GM13976 (cell line): ENCODE measurements around the gene NNT.
A peak's percentile ranks its signal among the peaks of the same experiment; 100 is the strongest.
"Not testable (repeated sequence)": the region's sequence is repeated elsewhere in the genome, so short reads cannot be mapped to it uniquely, and the experiment has no call there.

Experiments used
- DNase-seq: peaks from one replicate; pipeline ENCODE4 v3.0.0; 2012; ENCODE audit warnings: low spot score
- in situ Hi-C: fragments of 300-500 bp; cut with MboI; formaldehyde crosslinking; loops from one replicate; pipeline ENCODE4 v1.12.0; 2022; ENCODE audit warnings: low sequenced_read_pairs, mixed read lengths, inconsistent platforms; ENCODE audit not compliant: unreplicated experiment
- TF ChIP-seq, protein P1 (sequence below): IDR thresholded peaks from 2 replicates; pipeline ENCODE4 v1.5.1; 2012; ENCODE audit warnings: borderline replicate concordance, mild to moderate bottlenecking; ENCODE audit not compliant: insufficient read depth; ENCODE audit errors: extremely low read depth, missing control alignments, control extremely low read depth

The NNT gene

GRCh38 chr5:43602461-43603343, at the start of gene NNT:
Gene NNT, plus strand, starts transcription at chr5:43603180. Its CDS starts 6,016 bp downstream, at chr5:43609196.
- TF ChIP-seq, protein P1, sequence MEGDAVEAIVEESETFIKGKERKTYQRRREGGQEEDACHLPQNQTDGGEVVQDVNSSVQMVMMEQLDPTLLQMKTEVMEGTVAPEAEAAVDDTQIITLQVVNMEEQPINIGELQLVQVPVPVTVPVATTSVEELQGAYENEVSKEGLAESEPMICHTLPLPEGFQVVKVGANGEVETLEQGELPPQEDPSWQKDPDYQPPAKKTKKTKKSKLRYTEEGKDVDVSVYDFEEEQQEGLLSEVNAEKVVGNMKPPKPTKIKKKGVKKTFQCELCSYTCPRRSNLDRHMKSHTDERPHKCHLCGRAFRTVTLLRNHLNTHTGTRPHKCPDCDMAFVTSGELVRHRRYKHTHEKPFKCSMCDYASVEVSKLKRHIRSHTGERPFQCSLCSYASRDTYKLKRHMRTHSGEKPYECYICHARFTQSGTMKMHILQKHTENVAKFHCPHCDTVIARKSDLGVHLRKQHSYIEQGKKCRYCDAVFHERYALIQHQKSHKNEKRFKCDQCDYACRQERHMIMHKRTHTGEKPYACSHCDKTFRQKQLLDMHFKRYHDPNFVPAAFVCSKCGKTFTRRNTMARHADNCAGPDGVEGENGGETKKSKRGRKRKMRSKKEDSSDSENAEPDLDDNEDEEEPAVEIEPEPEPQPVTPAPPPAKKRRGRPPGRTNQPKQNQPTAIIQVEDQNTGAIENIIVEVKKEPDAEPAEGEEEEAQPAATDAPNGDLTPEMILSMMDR: peak; percentile 3
- DNase-seq: peak; percentile 87
- in situ Hi-C loops: no loop called here

- TF ChIP-seq, protein P1: no peak
- in situ Hi-C loops: no loop called here
- DNase-seq: no peak
Measured at GRCh38 chr5:43553381-43553780, 49.6 kb upstream of the NNT start.

DNA sequence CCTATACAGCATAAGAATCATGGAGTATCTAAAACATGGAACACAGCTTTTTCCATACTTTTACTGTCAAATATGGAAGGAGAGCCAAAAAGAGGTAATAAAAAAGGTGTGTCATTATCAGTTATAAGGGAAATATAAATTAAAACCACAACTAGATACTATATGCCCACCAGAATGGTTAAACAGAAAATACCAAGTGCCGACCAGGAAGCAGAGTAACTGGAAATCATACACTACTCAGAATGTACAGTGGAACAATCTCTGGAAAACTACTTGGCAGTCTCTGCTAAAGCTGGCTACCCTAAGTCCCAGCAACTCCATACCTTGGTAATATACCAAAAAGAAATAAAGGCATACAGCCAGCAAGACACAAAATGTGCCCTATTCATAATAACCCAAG, 48.5 kb upstream of the NNT start:
- in situ Hi-C loops: no loop called here

GRCh38 chr5:43555895-43556606, 46.9 kb upstream of the NNT start:
- TF ChIP-seq, protein P1: no peak
- in situ Hi-C loops: no loop called here
- DNase-seq: peak; percentile 56

More for the DNA sequence above, 48.5 kb upstream of the NNT start:
- no peak for DNase-seq
- TF ChIP-seq, protein P1: no peak

GRCh38 chr5:43556607-43556856, 46.4 kb upstream of the NNT start:
- DNase-seq, in situ Hi-C loops: not testable (repeated sequence)
- TF ChIP-seq, protein P1: peak; percentile 29

DNA sequence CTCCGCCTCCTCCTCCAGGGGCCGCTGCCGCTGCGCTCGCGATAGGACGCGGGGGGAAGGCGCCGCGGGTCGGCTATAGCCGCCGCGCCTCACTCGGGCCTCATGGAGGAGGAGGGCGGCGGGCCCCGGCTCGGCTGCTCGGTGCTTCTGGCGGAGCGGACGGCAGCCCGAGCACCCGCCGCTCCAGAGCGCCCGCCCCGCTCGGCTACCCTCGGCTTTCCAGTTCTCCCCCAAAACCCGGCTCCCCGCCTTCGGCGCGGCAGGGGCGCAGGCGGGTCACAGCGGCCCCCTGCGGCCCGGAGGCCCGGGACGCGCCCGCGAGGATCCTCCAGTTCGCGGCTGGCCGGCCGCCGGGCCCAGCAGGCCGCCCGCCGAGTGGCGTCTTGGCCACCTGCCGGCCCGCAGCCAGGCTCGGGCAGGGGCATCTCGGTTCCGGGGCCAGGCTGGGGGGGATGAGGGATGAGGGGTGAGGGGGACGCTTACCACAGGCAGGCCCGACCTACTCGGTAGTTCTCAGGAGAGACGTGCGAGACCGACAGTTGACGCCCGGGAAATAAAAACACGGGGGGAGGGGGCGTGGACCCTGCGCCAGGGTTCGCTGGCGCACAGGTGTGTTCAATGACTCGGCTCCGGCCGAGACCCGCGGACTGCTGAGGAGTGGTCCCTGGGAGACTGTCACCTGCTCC, 46.0 kb upstream of the NNT start, which contains the start of gene PAIP1:
Gene PAIP1, minus strand, starts transcription at position 221 of the 686 bp plus-strand sequence. CDS start 231 bp downstream, outside the sequence.
- peak; percentile 93 for DNase-seq
- in situ Hi-C loops: no loop called here
- TF ChIP-seq, protein P1: peak; percentile 88
